Activated CD4-positive, CD25-positive, alpha-beta regulatory T cell treated with anti-CD3 and anti-CD28 coated beads, Interleukin-2, amount 50 U/mL, for 72 hours (primary cell): Measurements from ENCODE around the gene EPHB2.

Experiments used
- DNase-seq: peaks from one replicate; pipeline ENCODE4 v3.0.0; 2021

The EPHB2 gene

GRCh38 chr1:22864886-22865285 is 154.2 kb downstream of the EPHB2 start:
- DNase-seq, result no peak

- no peak for DNase-seq
Measured at GRCh38 chr1:22865736-22866135, 155.1 kb downstream of the EPHB2 start.

GRCh38 chr1:22866868-22867267 is 156.2 kb downstream of the EPHB2 start:
- no peak for DNase-seq

GRCh38 chr1:22868331-22868730 is 157.7 kb downstream of the EPHB2 start:
- no peak for DNase-seq

GRCh38 chr1:22869325-22869724 is 158.7 kb downstream of the EPHB2 start:
- no peak for DNase-seq

- no peak for DNase-seq
Measured at GRCh38 chr1:22870201-22870871, 159.7 kb downstream of the EPHB2 start.

- DNase-seq, result no peak
Measured at GRCh38 chr1:22872981-22873664, 162.5 kb downstream of the EPHB2 start.

GRCh38 chr1:22874785-22875184 is 164.1 kb downstream of the EPHB2 start:
- DNase-seq, result no peak

- no peak for DNase-seq
Measured at GRCh38 chr1:22875241-22875640, 164.6 kb downstream of the EPHB2 start.

GRCh38 chr1:22875841-22876240 is 165.2 kb downstream of the EPHB2 start:
- DNase-seq, result no peak

- no peak for DNase-seq
Measured at GRCh38 chr1:22876359-22877111, 165.9 kb downstream of the EPHB2 start.

- no peak for DNase-seq
Measured at GRCh38 chr1:22877112-22877915, 166.7 kb downstream of the EPHB2 start.

GRCh38 chr1:22877980-22878379 is 167.3 kb downstream of the EPHB2 start:
- DNase-seq, result no peak

- DNase-seq, result no peak
Measured at GRCh38 chr1:22878626-22879025, 168.0 kb downstream of the EPHB2 start.

GRCh38 chr1:22879445-22879844 is 168.8 kb downstream of the EPHB2 start:
- no peak for DNase-seq

GRCh38 chr1:22880174-22880601 is 169.5 kb downstream of the EPHB2 start:
- DNase-seq, result no peak

GRCh38 chr1:22883406-22883805 is 172.8 kb downstream of the EPHB2 start:
- no peak for DNase-seq

- DNase-seq, result no peak
Measured at GRCh38 chr1:22884806-22885530, 174.3 kb downstream of the EPHB2 start.

- DNase-seq, result no peak
Measured at GRCh38 chr1:22886211-22886610, 175.6 kb downstream of the EPHB2 start.

- DNase-seq, result no peak
Measured at GRCh38 chr1:22887491-22887890, 176.9 kb downstream of the EPHB2 start.

GRCh38 chr1:22888320-22889075 is 177.9 kb downstream of the EPHB2 start:
- no peak for DNase-seq
